HG02571 (cell line): ENCODE data around the gene PLA2G5.

Source experiments
- ATAC-seq: cut with Tn5 transposase; IDR thresholded peaks from one replicate; pipeline ENCODE4 v1.9.1; 2021; ENCODE audit warnings: mild to moderate bottlenecking, moderate library complexity; ENCODE audit not compliant: unreplicated experiment

The PLA2G5 gene

GRCh38 chr1:20063861-20064292 lies 6.1 kb upstream of the PLA2G5 start:
- ATAC-seq: no peak

DNA sequence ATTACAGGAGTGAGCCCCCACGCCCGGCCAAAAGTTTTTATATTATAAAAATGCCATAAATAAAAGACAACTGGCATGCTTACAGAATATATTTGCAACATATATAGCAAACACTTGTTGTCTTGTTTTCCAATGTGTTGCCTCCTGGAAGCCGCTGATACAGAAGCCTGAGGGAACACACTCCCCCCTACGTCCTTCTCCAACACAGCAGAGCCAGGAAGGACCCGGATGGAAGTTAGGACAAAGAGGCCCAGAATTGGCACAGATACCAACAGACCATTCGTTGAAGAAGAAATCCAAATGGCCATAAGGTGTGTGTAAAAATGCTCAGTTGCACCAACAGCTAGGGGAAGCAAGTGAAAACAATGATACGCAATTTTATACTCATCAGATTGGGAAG lies 1.3 kb upstream of the PLA2G5 start:
- ATAC-seq: no peak

- ATAC-seq: no peak
These were observed 363 bp downstream of the PLA2G5 start for GRCh38 chr1:20070357-20070756.

GRCh38 chr1:20071416-20071815 lies 1.4 kb downstream of the PLA2G5 start:
- no peak for ATAC-seq

GRCh38 chr1:20072771-20073170 lies 2.8 kb downstream of the PLA2G5 start:
- no peak for ATAC-seq

- no peak for ATAC-seq
These were observed 3.3 kb downstream of the PLA2G5 start for GRCh38 chr1:20073256-20073655.

- ATAC-seq: no peak
These were observed 4.2 kb downstream of the PLA2G5 start for GRCh38 chr1:20074055-20074724.

GRCh38 chr1:20074725-20075171 lies 4.8 kb downstream of the PLA2G5 start:
- ATAC-seq: no peak

- ATAC-seq: no peak
These were observed 5.4 kb downstream of the PLA2G5 start for GRCh38 chr1:20075345-20075744.

DNA sequence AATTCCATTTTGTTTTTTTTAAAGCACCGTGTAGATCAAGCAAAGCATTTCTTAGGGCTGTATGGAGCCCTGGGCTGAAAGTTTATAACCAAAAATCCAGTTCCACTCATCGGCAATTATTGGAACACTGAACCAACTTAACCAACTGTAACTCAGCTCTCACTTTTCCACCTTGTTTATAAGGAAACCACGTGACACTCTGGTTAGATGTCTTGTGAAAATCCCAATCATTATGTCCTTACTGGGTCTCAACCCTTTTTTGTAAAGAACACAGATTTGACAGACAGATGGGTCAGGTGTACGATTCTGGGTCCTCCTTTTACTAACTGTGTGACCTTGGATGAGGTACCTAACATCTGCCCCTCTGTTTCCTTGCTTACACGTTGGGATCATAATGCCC lies 6.2 kb downstream of the PLA2G5 start:
- ATAC-seq: no peak

- no peak for ATAC-seq
These were observed 6.9 kb downstream of the PLA2G5 start for GRCh38 chr1:20076710-20077461.

GRCh38 chr1:20078171-20078651 lies 8.2 kb downstream of the PLA2G5 start:
- peak; percentile 49 for ATAC-seq

DNA sequence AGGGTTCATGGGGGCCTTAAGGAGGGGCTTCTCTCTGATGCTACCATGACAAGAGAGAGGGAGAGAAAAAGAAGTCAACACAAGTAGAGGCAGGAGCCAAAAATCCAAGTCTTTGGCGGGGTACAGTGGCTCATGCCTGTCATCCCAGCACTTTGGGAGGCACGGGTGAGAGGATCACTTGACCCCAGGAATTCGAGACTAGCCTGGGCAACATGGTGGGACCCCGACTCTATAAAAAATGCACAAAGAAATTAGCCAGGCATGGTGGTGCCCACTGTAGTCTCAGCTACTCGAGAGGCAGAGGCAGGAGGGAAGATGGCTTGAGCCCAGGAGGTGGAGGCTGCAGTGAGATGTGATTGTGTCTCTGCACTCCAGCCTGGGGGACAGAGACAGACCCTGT lies 8.7 kb downstream of the PLA2G5 start:
- no peak for ATAC-seq

DNA sequence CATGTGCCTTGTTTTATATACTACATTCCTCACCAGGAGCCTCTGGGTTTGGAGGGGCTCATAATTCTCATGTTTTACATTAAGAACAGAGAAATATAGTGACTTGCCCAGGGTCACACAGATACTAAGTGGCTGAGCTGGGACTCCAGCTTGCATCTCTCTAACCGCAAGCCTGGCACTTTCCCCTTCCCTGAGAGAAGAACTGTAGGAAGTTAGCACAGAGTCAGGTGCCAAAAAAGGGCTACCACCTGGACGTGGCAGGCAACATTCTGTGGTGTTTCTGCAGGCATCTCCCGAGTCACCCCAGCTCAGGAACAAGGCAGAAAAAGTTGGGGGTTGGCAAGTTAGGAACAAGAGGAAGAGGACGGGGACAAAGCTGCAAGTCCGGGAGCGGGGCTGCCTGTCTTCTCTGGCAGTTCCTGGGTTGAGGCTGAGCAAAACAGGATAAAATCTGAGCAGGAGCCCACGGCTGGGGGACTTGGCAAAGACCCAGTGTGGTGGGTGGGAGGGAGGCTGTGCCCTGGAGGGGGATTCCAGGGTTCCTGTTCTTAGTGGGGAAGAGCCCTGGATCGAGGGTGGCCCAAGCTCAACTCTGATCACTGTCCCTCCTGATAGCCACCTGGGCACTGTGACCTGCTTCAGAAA lies 9.8 kb downstream of the PLA2G5 start:
- no peak for ATAC-seq

GRCh38 chr1:20080441-20081352 lies 10.7 kb downstream of the PLA2G5 start:
- no peak for ATAC-seq

DNA sequence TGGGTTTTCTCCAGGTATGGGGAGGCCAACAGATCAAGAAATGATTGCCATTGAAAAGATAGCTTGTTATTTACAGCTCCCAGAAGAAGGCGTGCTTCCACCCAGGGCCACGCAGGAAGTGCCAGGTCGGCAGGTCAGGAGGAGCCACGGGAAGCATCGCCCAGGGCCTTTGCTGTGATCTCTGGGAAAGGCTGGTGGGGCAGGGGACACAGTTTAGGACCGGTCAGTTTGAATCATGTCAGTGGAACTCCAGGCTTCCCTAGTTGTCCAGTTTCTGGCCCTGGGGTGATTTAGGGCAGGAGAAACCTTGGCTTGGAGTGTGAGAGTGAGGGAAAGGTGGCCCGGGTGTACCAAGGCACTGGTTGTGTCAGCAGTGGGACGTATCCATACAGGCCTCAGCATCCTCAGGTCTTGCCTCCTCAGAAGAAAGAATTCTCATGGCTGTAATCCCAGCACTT lies 11.4 kb downstream of the PLA2G5 start:
- no peak for ATAC-seq

- no peak for ATAC-seq
These were observed 12.8 kb downstream of the PLA2G5 start for GRCh38 chr1:20082772-20083171.

DNA sequence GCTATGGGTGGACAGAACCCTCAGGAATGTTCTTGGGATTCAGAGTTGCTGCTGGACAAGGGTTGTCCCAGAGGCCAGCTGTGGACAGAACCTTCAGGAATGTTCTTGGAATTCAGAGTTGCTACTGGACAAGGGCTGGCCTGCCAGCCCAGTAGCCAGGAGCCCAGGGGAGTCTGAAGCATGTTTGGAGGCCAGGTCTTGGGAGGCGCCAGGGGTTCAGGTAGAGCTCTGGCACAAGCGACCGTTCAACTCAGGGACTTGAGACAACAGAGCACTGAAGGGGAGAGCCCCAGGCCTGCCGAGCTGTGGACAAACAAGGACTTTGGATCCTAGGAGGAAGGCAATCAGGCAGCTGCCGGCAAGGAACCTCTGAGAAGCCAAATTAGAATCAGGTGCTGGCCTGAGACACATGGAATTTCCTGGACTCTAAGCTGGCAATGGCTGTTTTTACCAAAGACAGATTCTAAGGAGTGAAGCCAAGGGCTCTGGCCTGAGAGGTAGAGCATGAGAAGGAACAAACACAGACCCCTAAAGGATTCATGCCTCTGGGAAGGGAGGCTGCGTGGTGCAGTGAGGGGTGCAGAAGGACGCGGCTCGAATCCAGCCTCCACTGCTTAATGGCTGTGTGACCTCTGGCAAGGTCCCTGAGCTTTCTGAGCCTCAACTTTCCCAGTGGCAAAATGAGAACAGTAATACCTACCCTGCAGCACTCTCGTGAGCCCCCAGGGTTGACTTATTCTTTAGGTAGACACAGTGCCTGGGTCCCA lies 13.4 kb downstream of the PLA2G5 start:
- no peak for ATAC-seq

DNA sequence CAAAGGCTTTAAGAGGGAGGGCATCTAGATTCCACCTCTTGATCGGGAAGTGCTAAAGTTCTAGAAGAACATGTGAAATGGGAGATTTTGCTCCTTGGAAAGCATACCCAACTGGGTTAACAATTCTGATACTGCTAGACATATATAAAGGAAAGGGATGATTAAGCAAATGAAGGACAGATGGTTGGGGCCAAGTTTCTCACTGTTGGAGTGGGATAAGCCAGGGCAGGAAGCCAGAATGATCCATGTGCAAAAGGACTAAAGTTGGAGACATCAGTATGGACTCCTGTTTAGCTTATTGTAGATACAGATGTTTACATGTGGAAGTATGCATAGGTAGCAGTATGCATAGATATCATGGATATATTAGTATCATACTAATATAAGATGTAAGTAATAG lies 16.8 kb downstream of the PLA2G5 start:
- ATAC-seq: no peak

GRCh38 chr1:20087668-20088067 lies 17.7 kb downstream of the PLA2G5 start:
- ATAC-seq: no peak
